Kidney (tissue), 14 donors: ENCODE results near the gene TRPC4AP. TPM values are rescaled to one million over a fixed set of nuclear protein-coding genes. Genes with fewer than 3 reads are reported as not detected.
A peak's percentile ranks its signal among the peaks of the same experiment; 100 is the strongest.

ENCODE experiments used
- DNase-seq, 5 donors: peaks; one replicate each; pipeline ENCODE4 v3.0.0-alpha.2; 2013 to 2020
- FAIRE-seq: peaks from 2 replicates; lab custom pipeline; 2012; peaks lifted over from hg19 to GRCh38; lab: Jason Lieb, UNC
- H3K27ac ChIP-seq, 2 donors: one replicate each; pipeline ENCODE4 v1.7.0; 2013; ENCODE audit warnings: low read depth in 2 of 2, low read length in 2 of 2, inconsistent platforms in 1 of 2
- H3K27me3 ChIP-seq: one replicate; pipeline ENCODE4 v1.7.1; 2013; ENCODE audit warnings: low read length, inconsistent platforms; ENCODE audit not compliant: control insufficient read depth, insufficient read depth
- H3K36me3 ChIP-seq, 3 donors: one replicate each; pipeline versions ENCODE4 v1.7.0 to v1.7.1; 2013; ENCODE audit warnings: low read length in 3 of 3, control low read depth in 1 of 3, inconsistent platforms in 1 of 3; ENCODE audit not compliant: insufficient read depth in 3 of 3, control insufficient read depth in 2 of 3
- H3K4me1 ChIP-seq, 3 donors: one replicate each; pipeline versions ENCODE4 v1.7.0 to v1.7.1; 2013; ENCODE audit warnings: low read length in 3 of 3, inconsistent platforms in 1 of 3, low read depth in 1 of 3; ENCODE audit not compliant: control insufficient read depth in 2 of 3, insufficient read depth in 2 of 3
- H3K4me3 ChIP-seq, 3 donors: one replicate each; pipeline versions ENCODE4 v1.7.0 to v1.8.1; 2013; ENCODE audit warnings: low read length in 3 of 3, control low read depth in 1 of 3, inconsistent platforms in 1 of 3
- H3K9ac ChIP-seq, 3 donors: one replicate each; pipeline versions ENCODE4 v1.7.0 to v1.7.1; 2013; ENCODE audit warnings: low read length in 3 of 3, control low read depth in 1 of 3, inconsistent platforms in 1 of 3
- H3K9me3 ChIP-seq, 3 donors: one replicate each; pipeline versions ENCODE4 v1.7.0 to v1.7.1; 2013; ENCODE audit warnings: low read length in 3 of 3, control low read depth in 1 of 3, inconsistent platforms in 1 of 3; ENCODE audit not compliant: control insufficient read depth in 2 of 3, insufficient read depth in 1 of 3
- CTCF ChIP-seq: IDR thresholded peaks from 3 replicates; pipeline ENCODE4 v1.5.1; 2012; ENCODE audit warnings: mild to moderate bottlenecking, moderate library complexity, borderline replicate concordance; ENCODE audit not compliant: insufficient read depth; ENCODE audit errors: extremely low read depth
- intact Hi-C: fragments of 100-400 bp; cut with DNase I; formaldehyde crosslinking; loops from one replicate; pipeline ENCODE4 v1.11.1; 2022
- polyA plus RNA-seq: library from polyadenylated mRNA; stranded (reverse); fragments of 350-450 nt; fragmentation: Illumina TruSeq; extraction: RNeasy Lipid Tissue Mini Kit (QIAGEN cat#74804); gene quantifications from one replicate; pipeline ENCODE4 v1.2.3, GENCODE V29; 2014; ENCODE audit warnings: low read depth, low replicate concordance; ENCODE audit not compliant: insufficient read depth
- total RNA-seq: library from RNA; stranded (reverse); fragmentation: NEBNext Ultra II Directional; extraction: Animal tissue kit (Norgen Biotek cat#: 25700); gene quantifications from one replicate; pipeline ENCODE4 v1.2.1, GENCODE V29; 2021
- donor health status: control.
- donor health status: control.
- donor health status: control.
- donor health status: control.
- donor health status: control.
- donor health status: DM: yes; HTN: yes; CAD: no.
- donor health status: Normal renal cell carcinoma (clear cell type).

TRPC4AP gene
- total and polyA plus RNA-seq, 2 donors from 2014 or later, result 36.5 to 51.2 TPM

- peaks cover 2 to 81% (median 73%) of the 10 kb centered on the region in 3 donors for H3K36me3 ChIP-seq
- no peak for TF ChIP-seq CTCF
- H3K27ac ChIP-seq, result no peak overlapping the region
- no peak overlapping the region for H3K9ac ChIP-seq
- H3K4me1 ChIP-seq, result peaks cover 0 to 4% (median 0%) of the 10 kb centered on the region in 3 donors
- no peaks in the 10 kb centered on the region for H3K9me3 ChIP-seq
- FAIRE-seq (no peak), DNase-seq (peak in 1 of 5 donors; percentile 13)
- H3K27me3 ChIP-seq, result no peaks in the 10 kb centered on the region
- intact Hi-C loops, result no loop called here
- H3K4me3 ChIP-seq, result no peak overlapping the region
Observed at GRCh38 chr20:35008411-35009342, 83.9 kb downstream of the TRPC4AP start.

GRCh38 chr20:35007891-35008290 lies 84.7 kb downstream of the TRPC4AP start:
- Histone ChIP-seq H3K27ac (no peak overlapping the region), H3K4me1 (peaks cover 0 to 4% (median 0%) of the 10 kb centered on the region in 3 donors), H3K4me3 (no peak overlapping the region), H3K9ac (no peak overlapping the region), H3K27me3 (no peaks in the 10 kb centered on the region), H3K36me3 (peaks cover 2 to 78% (median 75%) of the 10 kb centered on the region in 3 donors), H3K9me3 (no peaks in the 10 kb centered on the region)
- no peak for TF ChIP-seq CTCF
- DNase-seq, result peak in 2 of 5 donors; percentile 19 to 39
- FAIRE-seq, result no peak
- intact Hi-C loops, result no loop called here

- no peaks in the 10 kb centered on the region for H3K9me3 ChIP-seq
- FAIRE-seq (no peak), DNase-seq (peak in 1 of 5 donors; percentile 13)
- H3K4me1 ChIP-seq, result no peaks in the 10 kb centered on the region
- peaks cover 2 to 76% (median 74%) of the 10 kb centered on the region in 3 donors for H3K36me3 ChIP-seq
- H3K27me3 ChIP-seq, result no peaks in the 10 kb centered on the region
- TF ChIP-seq CTCF, result no peak
- intact Hi-C loops, result no loop called here
- H3K4me3 ChIP-seq, result no peak overlapping the region
- no peak overlapping the region for H3K27ac ChIP-seq
- H3K9ac ChIP-seq, result no peak overlapping the region
Observed at GRCh38 chr20:35007413-35007812, 85.2 kb downstream of the TRPC4AP start.
